Measurements from ENCODE around the gene TTL. TPM values are rescaled to one million over a fixed set of nuclear protein-coding genes. Genes with fewer than 3 reads are reported as not detected.

Gene TTL
- total RNA-seq, 1 donor from 2014 or later = 8.4 TPM

DNA sequence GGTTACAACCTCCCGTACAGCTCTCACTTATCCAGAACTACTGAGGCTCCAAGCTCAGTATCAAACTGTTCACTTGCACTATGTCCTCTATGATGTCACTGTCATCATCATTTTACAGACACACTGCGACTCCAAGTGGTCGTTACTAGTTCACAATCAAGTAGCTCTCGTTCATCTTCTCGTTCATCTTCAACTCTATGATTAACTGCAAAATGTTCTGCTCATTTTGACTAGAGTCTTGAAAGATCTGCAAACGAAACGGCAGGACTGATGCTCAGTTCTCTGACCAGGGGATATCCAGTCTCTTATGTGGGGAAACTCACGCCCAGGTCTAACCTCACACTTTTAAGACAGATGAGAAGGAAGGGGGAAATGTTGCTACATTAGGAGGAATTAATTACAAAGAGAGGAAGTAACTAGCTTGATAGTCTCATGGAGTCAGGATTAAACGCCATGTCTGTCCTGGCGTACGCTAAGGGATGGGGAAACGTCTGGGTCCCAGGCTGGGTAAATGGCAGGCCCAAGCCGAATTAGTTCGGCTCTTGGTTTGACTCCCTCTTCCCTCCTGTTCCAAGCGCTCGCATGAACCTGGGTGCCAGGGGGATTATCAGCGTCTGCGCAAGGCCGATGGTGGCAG, 101.7 kb downstream of the TTL start:
- no peak for DNase-seq (ENCODE audit: low spot score)

GRCh38 chr2:112584134-112584890, 102.4 kb downstream of the TTL start, which contains the start of gene CHCHD5:
Gene CHCHD5 (plus strand): TSS chr2:112584609. CDS start chr2:112584648, 39 bp downstream.
- peak; percentile 98 for DNase-seq (ENCODE audit: low spot score)

DNA sequence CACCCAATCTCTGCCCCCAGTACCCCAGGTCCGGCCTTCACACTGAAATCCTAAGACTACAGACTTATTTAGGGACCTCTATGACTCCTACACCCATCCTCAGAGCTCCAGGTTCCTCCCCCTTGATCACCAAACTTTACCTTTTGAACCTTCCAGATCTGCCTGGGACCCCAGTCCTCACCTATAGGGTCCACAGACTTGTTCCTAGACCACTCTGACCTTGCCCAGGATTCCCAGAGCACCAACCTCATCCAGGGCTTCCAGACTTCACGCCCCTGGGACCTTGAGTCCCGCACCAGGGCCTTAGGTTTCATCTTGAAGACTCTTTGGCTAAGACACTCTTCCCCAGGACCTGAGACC, 102.9 kb downstream of the TTL start:
- DNase-seq (ENCODE audit: low spot score) = no peak

DNA sequence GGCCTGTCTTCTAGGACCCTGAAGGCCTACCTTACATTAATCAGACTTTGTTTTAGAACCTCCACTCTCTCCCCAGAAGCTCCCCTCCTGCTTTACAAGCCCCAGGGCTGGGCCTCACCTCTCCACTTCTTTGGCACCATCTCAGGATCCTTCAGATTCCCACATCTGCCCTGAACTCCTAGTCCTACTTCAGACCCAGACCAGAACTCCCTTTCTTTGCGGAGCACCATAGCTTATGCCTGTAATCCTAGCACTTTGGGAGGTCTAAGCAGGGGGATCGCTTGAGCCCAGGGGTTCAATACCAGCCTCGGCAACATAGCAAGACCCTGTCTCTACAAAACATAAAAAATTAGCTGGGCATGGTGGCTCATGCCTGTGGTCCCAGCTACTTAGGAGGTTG, 103.4 kb downstream of the TTL start:
- no peak for DNase-seq (ENCODE audit: low spot score)

DNA sequence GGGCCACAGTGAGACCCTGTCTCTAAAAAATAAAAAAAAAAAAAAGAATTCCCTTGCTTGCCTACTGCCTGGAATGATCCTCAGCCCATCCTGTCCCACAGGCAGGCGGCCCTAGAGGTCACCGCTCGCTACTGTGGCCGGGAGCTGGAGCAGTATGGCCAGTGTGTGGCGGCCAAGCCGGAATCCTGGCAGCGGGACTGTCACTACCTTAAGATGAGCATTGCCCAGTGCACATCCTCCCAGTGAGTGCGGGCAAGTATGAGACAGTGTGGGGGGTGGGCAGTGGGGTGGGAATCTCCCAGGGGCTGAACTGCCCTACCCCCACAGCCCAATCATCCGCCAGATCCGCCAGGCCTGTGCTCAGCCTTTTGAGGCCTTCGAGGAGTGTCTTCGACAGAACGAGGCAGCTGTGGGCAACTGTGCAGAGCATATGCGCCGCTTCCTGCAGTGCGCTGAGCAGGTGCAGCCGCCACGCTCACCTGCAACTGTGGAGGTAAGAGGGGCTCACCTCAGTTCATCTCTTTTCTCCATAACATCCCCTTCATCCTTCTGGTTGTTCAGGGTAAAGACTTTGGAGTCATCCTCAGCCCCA, 104.0 kb downstream of the TTL start:
- DNase-seq (ENCODE audit: low spot score) = no peak

- DNase-seq (ENCODE audit: low spot score) = no peak
Measured at GRCh38 chr2:112588611-112589045, 106.7 kb downstream of the TTL start.

Other genes with a start within 250 kb of the TTL start
- gene ZC3H8, start 227.1 kb upstream of the TTL start, total RNA-seq (ENCODE audit: insufficient read depth, low replicate concordance) = 5.1 TPM
- gene ZC3H6, start 206.6 kb upstream of the TTL start, total RNA-seq (ENCODE audit: insufficient read depth, low replicate concordance) = 9.1 TPM
- 55.9 TPM for gene RGPD8, start 48.5 kb upstream of the TTL start, total RNA-seq (ENCODE audit: insufficient read depth, low replicate concordance)
- 13.0 TPM for gene POLR1B, start 60.3 kb downstream of the TTL start, total RNA-seq (ENCODE audit: insufficient read depth, low replicate concordance)
- 5.5 TPM for gene CHCHD5, start 102.5 kb downstream of the TTL start, total RNA-seq (ENCODE audit: insufficient read depth, low replicate concordance)
- 23.1 TPM for gene SLC20A1, start 163.8 kb downstream of the TTL start, total RNA-seq (ENCODE audit: insufficient read depth, low replicate concordance)
- gene NT5DC4, start 238.9 kb downstream of the TTL start, total RNA-seq (ENCODE audit: insufficient read depth, low replicate concordance) = 1.2 TPM

Measured in umbilical cord (tissue), 2 donors.